ENCODE data around the gene TK1.

GRCh38 chr17:78135858-78136500 is 50.9 kb downstream of the TK1 start:
- no peak for TF ChIP-seq NR3C1 (CRISPR knock-in tag; conservative IDR thresholded peaks at IDR 0.05; ENCODE audit: low read depth)
- TF ChIP-seq, protein P1, sequence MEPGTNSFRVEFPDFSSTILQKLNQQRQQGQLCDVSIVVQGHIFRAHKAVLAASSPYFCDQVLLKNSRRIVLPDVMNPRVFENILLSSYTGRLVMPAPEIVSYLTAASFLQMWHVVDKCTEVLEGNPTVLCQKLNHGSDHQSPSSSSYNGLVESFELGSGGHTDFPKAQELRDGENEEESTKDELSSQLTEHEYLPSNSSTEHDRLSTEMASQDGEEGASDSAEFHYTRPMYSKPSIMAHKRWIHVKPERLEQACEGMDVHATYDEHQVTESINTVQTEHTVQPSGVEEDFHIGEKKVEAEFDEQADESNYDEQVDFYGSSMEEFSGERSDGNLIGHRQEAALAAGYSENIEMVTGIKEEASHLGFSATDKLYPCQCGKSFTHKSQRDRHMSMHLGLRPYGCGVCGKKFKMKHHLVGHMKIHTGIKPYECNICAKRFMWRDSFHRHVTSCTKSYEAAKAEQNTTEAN (CRISPR knock-in tag; IDR thresholded peaks at IDR 0.05): no peak

Data from WTC11 (cell line).